HepG2 (cell line): ENCODE data around the gene PLEKHG4. TPM values are rescaled to one million over a fixed set of nuclear protein-coding genes. Genes with fewer than 3 reads are reported as not detected.

Experiments used
- DBP ChIP-seq: sonication (generic); formaldehyde crosslinking; IDR thresholded peaks from 2 replicates; pipeline ENCODE4 v1.4.0; 2020; ENCODE audit warnings: missing genetic modification reagents; ENCODE audit errors: not compliant biosample characterization
- EP300 ChIP-seq, 3 experiments: sonication (generic) in 1 of 3; formaldehyde crosslinking in 1 of 3; IDR thresholded peaks; 2 replicates each; pipeline versions ENCODE4 v1.5.1 to v1.6.1; 2011 to 2020; ENCODE audit warnings: low read depth in 2 of 3, low read length in 2 of 3, borderline replicate concordance in 1 of 3, improper control_type of control experiment in 1 of 3, mild to moderate bottlenecking in 1 of 3, missing genetic modification reagents in 1 of 3, moderate library complexity in 1 of 3
- ETV5 ChIP-seq: IDR thresholded peaks from 2 replicates; pipeline ENCODE4 v1.6.1; 2018; ENCODE audit warnings: missing biosample characterization, missing genetic modification reagents, inconsistent platforms, borderline replicate concordance
- KDM5A ChIP-seq: fragments of 200-600 bp; sonication (generic); IDR thresholded peaks from 2 replicates; pipeline ENCODE4 v1.7.0; 2018; ENCODE audit warnings: antibody characterized with exemption, mild to moderate bottlenecking, low read length, borderline replicate concordance
- NPAS2 ChIP-seq: sonication (generic); formaldehyde crosslinking; IDR thresholded peaks from 2 replicates; pipeline ENCODE4 v1.8.0; 2022; ENCODE audit warnings: mild to moderate bottlenecking, missing genetic modification reagents, borderline replicate concordance
- PLSCR1 ChIP-seq: sonication (generic); formaldehyde crosslinking; IDR thresholded peaks from 2 replicates; pipeline ENCODE4 v1.5.0; 2020; ENCODE audit warnings: missing genetic modification reagents, mild to moderate bottlenecking, borderline replicate concordance
- PRDM15 ChIP-seq: sonication (generic); formaldehyde crosslinking; IDR thresholded peaks from 2 replicates; pipeline ENCODE4 v1.4.0; 2020; ENCODE audit warnings: missing genetic modification reagents
- SMARCE1 ChIP-seq: fragments of 450-650 bp; IDR thresholded peaks from 2 replicates; pipeline ENCODE4 v1.6.1; 2017; ENCODE audit warnings: borderline replicate concordance
- ZBTB37 ChIP-seq: sonication (generic); formaldehyde crosslinking; IDR thresholded peaks from 2 replicates; pipeline ENCODE4 v1.4.0; 2020; ENCODE audit warnings: mild to moderate bottlenecking, missing genetic modification reagents
- ZMAT3 ChIP-seq: sonication (generic); formaldehyde crosslinking; conservative IDR thresholded peaks from 2 replicates; pipeline ENCODE4 v1.7.0; 2021; ENCODE audit warnings: missing genetic modification reagents
- ZNF101 ChIP-seq: sonication (generic); formaldehyde crosslinking; IDR thresholded peaks from 2 replicates; pipeline ENCODE4 v1.4.0; 2020; ENCODE audit warnings: mild to moderate bottlenecking, low read depth, missing genetic modification reagents, borderline replicate concordance
- ZNF574 ChIP-seq: sonication (generic); formaldehyde crosslinking; IDR thresholded peaks from 2 replicates; pipeline ENCODE4 v1.4.0; 2020; ENCODE audit warnings: missing genetic modification reagents
- ZNF589 ChIP-seq: sonication (generic); formaldehyde crosslinking; conservative IDR thresholded peaks from 2 replicates; pipeline ENCODE4 v1.8.0; 2022; ENCODE audit warnings: mild to moderate bottlenecking, moderate library complexity, missing genetic modification reagents
- ZNF7 ChIP-seq: IDR thresholded peaks from 2 replicates; pipeline ENCODE4 v1.6.1; 2016; ENCODE audit warnings: missing biosample characterization, missing genetic modification reagents
- ZNF776 ChIP-seq: sonication (generic); formaldehyde crosslinking; IDR thresholded peaks from 2 replicates; pipeline ENCODE4 v1.4.0; 2020; ENCODE audit warnings: mild to moderate bottlenecking, missing genetic modification reagents
- ZNF800 ChIP-seq: sonication (generic); formaldehyde crosslinking; IDR thresholded peaks from 2 replicates; pipeline ENCODE4 v1.4.0; 2020; ENCODE audit warnings: missing genetic modification reagents
- ZZZ3 ChIP-seq: sonication (generic); formaldehyde crosslinking; IDR thresholded peaks from 2 replicates; pipeline ENCODE4 v1.4.0; 2020; ENCODE audit warnings: missing genetic modification reagents, mild to moderate bottlenecking, borderline replicate concordance
- polyA plus RNA-seq, 8 experiments: library from polyadenylated mRNA; depleted of rRNA in 3 of 8; stranded (reverse) in 7 of 8; unstranded in 1 of 8; fragments of >200 nt; fragmentation: Illumina TruSeq in 4 of 8; extraction: Trizol in 4 of 8; gene quantifications; 2 replicates each; pipeline versions ENCODE4 v1.2.1 to v1.2.3, GENCODE V29; 2011 to 2016; ENCODE audit warnings: low read depth in 4 of 8, missing spikeins in 1 of 8, mixed read lengths in 1 of 8; ENCODE audit not compliant: insufficient read depth in 1 of 8
- total RNA-seq, 5 experiments: library from RNA; depleted of rRNA; stranded (reverse); fragments of >200 nt; fragmentation: Illumina TruSeq; extraction: Trizol; gene quantifications; 2 replicates each; pipeline ENCODE4 v1.2.3, GENCODE V29; 2016; ENCODE audit warnings: low read depth in 1 of 5

PLEKHG4 gene
- total and polyA plus RNA-seq, 2 of the 13 experiments (the other 11 are each of a cell fraction or from before 2014, with no cell fraction given), result 7.1 to 13.6 TPM

- TF ChIP-seq SMARCE1 (no peak), ZNF574 (CRISPR knock-in tag) (no peak), PLSCR1 (0 out of 2 replicates have a peak, but pooled peaks have one; percentile 8), ZNF800 (CRISPR knock-in tag) (no peak), ZNF776 (CRISPR knock-in tag) (no peak), NPAS2 (CRISPR knock-in tag) (no peak; the same call in 1 of the 2 replicates), ZNF589 (no peak), ETV5 (no peak), ZZZ3 (CRISPR knock-in tag) (no peak), EP300 (IDR thresholded peaks at IDR 0.05; ENCODE audit: low read depth in 2 of 2, low read length in 2 of 2) (no peak), EP300 (CRISPR knock-in tag; IDR thresholded peaks at IDR 0.05; ENCODE audit: borderline replicate concordance) (no peak), ZNF101 (CRISPR knock-in tag) (no peak), ZMAT3 (CRISPR knock-in tag) (0 out of 2 replicates have a peak, but pooled peaks have one; percentile 29), PRDM15 (CRISPR knock-in tag) (no peak), ZBTB37 (CRISPR knock-in tag) (no peak), ZNF7 (CRISPR knock-in tag) (no peak), KDM5A (no peak), DBP (no peak)
Observed at GRCh38 chr16:67246756-67247191, 32.6 kb upstream of the PLEKHG4 start (continued).
